ENCODE results near the gene NEK1. TPM values are rescaled to one million over a fixed set of nuclear protein-coding genes. Genes with fewer than 3 reads are reported as not detected.
A peak's percentile ranks its signal among the peaks of the same experiment; 100 is the strongest.
"Not testable (repeated sequence)": the region's sequence is repeated elsewhere in the genome, so short reads cannot be mapped to it uniquely, and the experiment has no call there.

Gene NEK1
- total RNA-seq, 4 donors from 2014 or later, result 18.8 to 33.8 (median 25.0) TPM

GRCh38 chr4:169566021-169566818 is 46.2 kb downstream of the NEK1 start:
- no peak overlapping the region for H3K27ac ChIP-seq
- DNase-seq, result peak in 1 of 2 donors; percentile 32

GRCh38 chr4:169565606-169566005 is 46.8 kb downstream of the NEK1 start:
- Histone ChIP-seq H3K27ac (no peak overlapping the region), H3K9me3 (no peaks in the 10 kb centered on the region), H3K4me3 (no peak overlapping the region), H3K27me3 (no peaks in the 10 kb centered on the region), H3K4me1 (no peaks in the 10 kb centered on the region), H3K36me3 (no peaks in the 10 kb centered on the region)
- intact Hi-C loops (cut with DNase I; ENCODE audit: low total_unique reads), result no loop called here
- DNase-seq, result no peak
- no peak for TF ChIP-seq POLR2A (IDR thresholded peaks at IDR 0.05)
- TF ChIP-seq CTCF (IDR thresholded peaks at IDR 0.05), result no peak

More at GRCh38 chr4:169566021-169566818, 46.2 kb downstream of the NEK1 start:
- intact Hi-C loops (cut with DNase I; ENCODE audit: low total_unique reads), result no loop called here
- no peak overlapping the region for H3K4me3 ChIP-seq
- H3K27me3 ChIP-seq, result no peaks in the 10 kb centered on the region
- TF ChIP-seq POLR2A (IDR thresholded peaks at IDR 0.05) (no peak), CTCF (IDR thresholded peaks at IDR 0.05) (peak; percentile 54 to 70 (median 56))
- no peaks in the 10 kb centered on the region for H3K36me3 ChIP-seq
- no peaks in the 10 kb centered on the region for H3K4me1 ChIP-seq
- no peaks in the 10 kb centered on the region for H3K9me3 ChIP-seq

GRCh38 chr4:169557061-169557636 is 55.2 kb downstream of the NEK1 start:
- DNase-seq, result no peak
- H3K9me3 ChIP-seq, result peaks cover 0 to 4% of the 10 kb centered on the region in 2 donors
- no peak overlapping the region for H3K27ac ChIP-seq
- no peaks in the 10 kb centered on the region for H3K27me3 ChIP-seq
- no peak overlapping the region for H3K4me3 ChIP-seq
- TF ChIP-seq CTCF (IDR thresholded peaks at IDR 0.05) (no peak), POLR2A (IDR thresholded peaks at IDR 0.05) (no peak)
- intact Hi-C loops (cut with DNase I; ENCODE audit: low total_unique reads), result no loop called here
- H3K4me1 ChIP-seq, result no peaks in the 10 kb centered on the region
- no peaks in the 10 kb centered on the region for H3K36me3 ChIP-seq

- H3K4me1 ChIP-seq; H3K27me3 ChIP-seq; H3K4me3 ChIP-seq; intact Hi-C loops (cut with DNase I; ENCODE audit: low total_unique reads); DNase-seq; H3K27ac ChIP-seq; H3K36me3 ChIP-seq: not testable (repeated sequence)
- H3K9me3 ChIP-seq, result peaks cover 0 to 13% of the 10 kb centered on the region in 2 donors
These were observed 65.8 kb downstream of the NEK1 start for GRCh38 chr4:169546548-169546947.

- no peak overlapping the region for H3K4me3 ChIP-seq
- H3K36me3 ChIP-seq, result no peaks in the 10 kb centered on the region
- H3K27ac ChIP-seq, result no peak overlapping the region
- no peaks in the 10 kb centered on the region for H3K27me3 ChIP-seq
- intact Hi-C loops (cut with DNase I; ENCODE audit: low total_unique reads), result no loop called here
- no peaks in the 10 kb centered on the region for H3K4me1 ChIP-seq
- no peak for TF ChIP-seq CTCF (IDR thresholded peaks at IDR 0.05)
- no peak for TF ChIP-seq POLR2A (IDR thresholded peaks at IDR 0.05)
- peaks cover 0 to 13% of the 10 kb centered on the region in 2 donors for H3K9me3 ChIP-seq
- no peak for DNase-seq
These were observed 71.6 kb downstream of the NEK1 start for GRCh38 chr4:169540774-169541173.

All from uterus (tissue), 4 donors.